Esophagus muscularis mucosa (tissue), 4 donors: ENCODE data around the gene TWNK. TPM values are rescaled to one million over a fixed set of nuclear protein-coding genes. Genes with fewer than 3 reads are reported as not detected.

Experiments used
- DNase-seq: peaks from one replicate; pipeline ENCODE4 v3.0.0-alpha.2; 2017; ENCODE audit errors: extremely low spot score
- H3K27ac ChIP-seq, 4 donors: fragments of 200-600 bp; sonication (generic); replicated peaks in 1 of 4; 1 replicate in 3 of 4; 2 replicates in 1 of 4; pipeline ENCODE4 v1.5.1; 2016 to 2019; ENCODE audit warnings: mild to moderate bottlenecking in 1 of 4
- H3K27me3 ChIP-seq, 4 donors: fragments of 200-600 bp; sonication (generic); one replicate each; pipeline versions ENCODE4 v1.5.1 to v1.6.0; 2016 to 2019
- H3K36me3 ChIP-seq, 4 donors: fragments of 200-600 bp; sonication (generic); one replicate each; pipeline ENCODE4 v1.5.1; 2016 to 2019
- H3K4me1 ChIP-seq, 4 donors: fragments of 200-600 bp; sonication (generic); one replicate each; pipeline ENCODE4 v1.5.1; 2016 to 2019
- H3K4me3 ChIP-seq, 4 donors: fragments of 200-600 bp; sonication (generic); 1 replicate in 2 of 4; 2 replicates in 2 of 4; pipeline ENCODE4 v1.5.1; 2016 to 2019; ENCODE audit warnings: mild to moderate bottlenecking in 4 of 4, moderate library complexity in 1 of 4
- H3K9me3 ChIP-seq, 4 donors: fragments of 200-600 bp; sonication (generic); 1 replicate in 3 of 4; 2 replicates in 1 of 4; pipeline ENCODE4 v1.5.1; 2016 to 2019
- CTCF ChIP-seq, 3 experiments: fragments of 200-600 bp in 2 of 3; fragments of 450-650 bp in 1 of 3; sonication (generic) in 2 of 3; IDR thresholded peaks; one replicate each; pipeline ENCODE4 v1.5.1; 2017 to 2019; ENCODE audit warnings: antibody characterized with exemption in 3 of 3, mild to moderate bottlenecking in 2 of 3, moderate library complexity in 1 of 3
- EP300 ChIP-seq: sonication (generic); formaldehyde crosslinking; IDR thresholded peaks from one replicate; pipeline ENCODE4 v1.6.1; 2017; ENCODE audit warnings: antibody characterized with exemption
- POLR2A ChIP-seq: fragments of 450-650 bp; IDR thresholded peaks from one replicate; pipeline ENCODE4 v1.6.1; 2017; ENCODE audit warnings: antibody characterized with exemption, moderate library complexity, mild to moderate bottlenecking, low read depth
- POLR2AphosphoS5 ChIP-seq, 2 donors: sonication (generic); formaldehyde crosslinking; IDR thresholded peaks; one replicate each; pipeline ENCODE4 v1.6.1; 2017; ENCODE audit warnings: antibody characterized with exemption in 2 of 2
- WGBS: methylation state at CpG from one replicate; pipeline ENCODE4 v1.1.5; 2018; 5-methylcytosine and 5-hydroxymethylcytosine counted together
- intact Hi-C: fragments of 100-400 bp; cut with DNase I; formaldehyde crosslinking; loops from one replicate; pipeline ENCODE4 v1.15.1; 2023
- total RNA-seq, 4 donors: library from RNA; depleted of rRNA; stranded (reverse); fragments of >200 nt; gene quantifications; one replicate each; pipeline versions ENCODE4 v1.1.0 to v1.2.1, GENCODE V29; 2016

Gene TWNK
- total RNA-seq, 4 donors from 2014 or later: 3.7 to 11.1 (median 9.0) TPM

GRCh38 chr10:100976906-100977305 lies 10.4 kb upstream of the TWNK start:
- Histone ChIP-seq H3K27ac (no peak overlapping the region), H3K36me3 (peaks cover 9 to 52% (median 42%) of the 10 kb centered on the region in 4 donors), H3K9me3 (no peaks in the 10 kb centered on the region), H3K4me1 (no peaks in the 10 kb centered on the region), H3K27me3 (no peaks in the 10 kb centered on the region), H3K4me3 (no peak overlapping the region)
- DNase-seq: no peak
- TF ChIP-seq CTCF (IDR thresholded peaks at IDR 0.05) (no peak), POLR2A (no peak)
- intact Hi-C loops: no loop called here
- 90% methylated on average over 3 of the region's 3 CpGs for WGBS

- Histone ChIP-seq H3K36me3 (peaks cover 9 to 57% (median 47%) of the 10 kb centered on the region in 4 donors), H3K4me1 (no peaks in the 10 kb centered on the region), H3K9me3 (no peaks in the 10 kb centered on the region), H3K27ac (no peak overlapping the region), H3K4me3 (no peak overlapping the region), H3K27me3 (no peaks in the 10 kb centered on the region)
- 79% methylated on average over 6 of the region's 6 CpGs for WGBS
- no peak for DNase-seq
- TF ChIP-seq POLR2AphosphoS5 (IDR thresholded peaks at IDR 0.05) (no peak), CTCF (IDR thresholded peaks at IDR 0.05) (no peak), POLR2A (no peak), EP300 (no peak)
- intact Hi-C loops: no loop called here
Measured at GRCh38 chr10:100977436-100977835, 9.9 kb upstream of the TWNK start.

GRCh38 chr10:100978121-100978900 lies 9.0 kb upstream of the TWNK start:
- DNase-seq: no peak
- WGBS: 95% methylated on average over 8 of the region's 13 CpGs
- Histone ChIP-seq H3K4me3 (no peak overlapping the region), H3K27ac (no peak overlapping the region), H3K4me1 (no peaks in the 10 kb centered on the region), H3K9me3 (no peaks in the 10 kb centered on the region), H3K27me3 (no peaks in the 10 kb centered on the region), H3K36me3 (peaks cover 9 to 66% (median 56%) of the 10 kb centered on the region in 4 donors)
- intact Hi-C loops: no loop called here
- TF ChIP-seq POLR2A (no peak), POLR2AphosphoS5 (IDR thresholded peaks at IDR 0.05) (no peak), EP300 (no peak), CTCF (IDR thresholded peaks at IDR 0.05) (no peak)

- WGBS: 91% methylated on average over 9 of the region's 10 CpGs
- intact Hi-C loops: no loop called here
- no peak for DNase-seq
- no peaks in the 10 kb centered on the region for H3K9me3 ChIP-seq
- H3K36me3 ChIP-seq: peaks cover 9 to 71% (median 61%) of the 10 kb centered on the region in 4 donors
- H3K27ac ChIP-seq: no peak overlapping the region
- H3K4me3 ChIP-seq: no peak overlapping the region
- H3K4me1 ChIP-seq: no peaks in the 10 kb centered on the region
- no peaks in the 10 kb centered on the region for H3K27me3 ChIP-seq
- TF ChIP-seq POLR2AphosphoS5 (IDR thresholded peaks at IDR 0.05) (no peak), EP300 (no peak), CTCF (IDR thresholded peaks at IDR 0.05) (no peak), POLR2A (no peak)
Measured at GRCh38 chr10:100978901-100979195, 8.5 kb upstream of the TWNK start.

- H3K4me3 ChIP-seq: no peak overlapping the region
- no peak for DNase-seq
- TF ChIP-seq CTCF (IDR thresholded peaks at IDR 0.05) (no peak), EP300 (no peak), POLR2AphosphoS5 (IDR thresholded peaks at IDR 0.05) (no peak), POLR2A (no peak)
- 84% methylated on average over 12 of the region's 16 CpGs for WGBS
- H3K27me3 ChIP-seq: no peaks in the 10 kb centered on the region
- intact Hi-C loops: no loop called here
- H3K4me1 ChIP-seq: no peaks in the 10 kb centered on the region
- H3K36me3 ChIP-seq: peaks cover 9 to 76% (median 67%) of the 10 kb centered on the region in 4 donors
- H3K9me3 ChIP-seq: no peaks in the 10 kb centered on the region
- no peak overlapping the region for H3K27ac ChIP-seq
Measured at GRCh38 chr10:100979791-100980272, 7.5 kb upstream of the TWNK start.
